HS-5 (cell line): ENCODE results near the gene MALSU1.
A peak's percentile ranks its signal among the peaks of the same experiment; 100 is the strongest.

Experiments used
- DNase-seq: peaks from one replicate; pipeline ENCODE4 v3.0.0-alpha.2; 2012; ENCODE audit warnings: low read depth

MALSU1 gene

DNA sequence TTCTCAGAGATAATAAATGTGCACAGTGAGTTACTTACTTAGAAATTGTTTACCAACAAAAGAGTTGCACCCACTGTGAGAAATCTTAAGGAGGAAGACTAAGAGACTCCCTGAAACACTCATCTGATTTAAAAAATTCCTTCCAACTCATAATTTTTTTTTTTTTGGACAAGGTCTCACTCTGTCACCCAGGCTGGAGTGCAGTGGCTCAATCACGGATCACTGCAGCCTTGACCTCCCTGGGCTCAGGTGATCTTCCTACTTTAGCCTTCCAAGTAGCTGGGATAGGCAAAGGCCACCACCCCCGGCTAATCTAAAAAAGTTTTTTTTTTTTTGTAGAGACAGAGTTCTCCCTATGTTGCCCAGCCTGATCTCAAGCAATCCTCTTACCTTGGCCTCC lies 36.0 kb downstream of the MALSU1 start:
- no peak for DNase-seq

DNA sequence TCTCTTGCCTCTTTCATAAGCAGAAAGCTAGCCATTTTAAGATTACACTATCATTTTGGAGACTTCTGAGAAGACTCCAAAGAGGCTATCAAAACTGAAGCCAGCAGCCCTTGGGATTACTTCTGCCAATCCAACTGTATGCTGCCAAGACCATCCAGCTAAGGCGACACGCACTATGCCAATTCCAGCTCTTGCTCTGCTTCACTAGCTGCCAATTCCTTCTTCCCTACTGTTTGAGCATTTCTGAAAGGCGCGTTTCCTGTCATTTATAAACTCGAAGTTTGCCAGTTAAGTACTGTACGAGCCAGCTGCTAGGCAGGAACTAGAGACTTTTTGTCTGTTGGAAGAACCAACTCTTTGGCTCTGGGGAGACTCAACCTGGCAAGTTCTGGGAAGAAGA lies 36.5 kb downstream of the MALSU1 start:
- DNase-seq = no peak

DNA sequence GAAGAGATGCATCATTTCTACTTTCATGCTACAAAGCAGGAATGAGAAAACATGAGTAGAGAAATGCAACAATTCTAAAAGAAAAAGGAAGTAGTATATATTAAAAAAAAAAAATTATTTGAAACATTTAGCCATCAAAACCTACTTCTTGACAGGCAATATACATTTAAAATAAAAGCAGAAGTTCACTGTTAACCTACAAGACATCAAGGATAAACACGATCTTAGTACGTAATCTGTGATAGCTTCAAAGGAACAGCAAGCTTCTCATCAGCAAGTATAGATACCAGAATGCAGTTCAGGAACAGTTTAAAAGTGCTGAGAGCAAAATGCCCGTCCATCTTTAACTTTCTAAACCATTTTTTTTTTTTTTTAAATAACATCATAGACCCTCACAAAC lies 36.9 kb downstream of the MALSU1 start:
- DNase-seq = no peak

DNA sequence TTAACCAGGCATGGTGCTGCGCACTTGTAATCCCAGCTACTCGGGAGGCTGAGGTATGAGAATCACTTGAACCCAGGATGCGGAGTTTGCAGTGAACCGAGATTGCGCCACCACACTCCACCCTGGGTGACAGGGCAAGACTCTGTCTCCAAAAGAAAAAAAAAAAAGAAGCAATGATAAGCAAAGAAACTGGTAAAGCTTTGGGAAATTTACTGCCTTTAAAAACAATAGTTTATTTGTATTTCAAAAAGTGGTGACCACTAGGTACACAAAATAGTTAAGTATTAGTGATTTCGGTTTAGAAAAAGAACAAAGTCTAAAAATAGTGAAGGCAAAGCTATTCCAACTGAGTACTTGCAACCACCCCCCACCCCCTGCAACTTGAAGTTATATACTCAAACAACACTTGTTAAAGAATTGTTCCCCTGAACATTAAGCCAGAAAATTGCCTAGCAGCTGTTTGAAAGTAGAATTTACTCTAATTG lies 37.7 kb downstream of the MALSU1 start:
- no peak for DNase-seq

DNA sequence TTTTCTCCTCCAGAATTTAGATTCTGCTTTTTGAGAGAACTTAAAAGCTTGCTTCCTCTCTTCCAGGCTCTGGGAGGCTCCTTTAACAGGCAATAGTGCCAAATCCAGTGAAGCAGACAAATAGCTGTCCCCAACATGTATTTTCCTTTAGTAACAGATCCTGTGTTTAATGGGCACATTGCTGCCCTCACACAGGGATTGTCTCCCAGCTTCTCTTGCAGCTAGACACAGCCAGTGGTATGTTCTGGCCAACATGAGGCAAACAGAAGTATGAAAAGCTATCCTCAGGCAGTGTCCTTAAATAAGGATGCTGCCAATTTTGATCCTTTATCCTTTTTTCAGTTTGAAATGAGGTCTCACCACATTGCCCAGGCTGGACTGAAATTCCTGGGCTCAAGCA lies 38.2 kb downstream of the MALSU1 start:
- DNase-seq = no peak

DNA sequence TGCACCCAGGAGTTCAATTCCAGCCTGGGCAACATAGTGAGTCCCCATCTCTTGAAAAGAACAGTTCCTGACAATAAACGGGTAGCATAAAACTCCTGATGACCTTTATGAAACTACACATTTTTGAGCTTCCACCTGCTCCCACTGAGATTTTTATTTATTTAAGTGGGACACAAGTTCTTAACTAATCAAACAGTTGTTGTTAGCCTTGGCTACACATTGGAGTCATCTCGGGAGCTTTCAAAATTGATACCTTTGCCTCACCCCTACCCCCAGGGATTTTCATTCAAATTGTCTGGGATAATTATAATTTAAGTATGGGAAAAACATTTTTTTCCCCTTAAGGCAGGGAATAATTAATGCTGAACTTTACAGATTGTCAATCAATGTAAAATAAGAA lies 39.3 kb downstream of the MALSU1 start:
- DNase-seq = no peak

DNA sequence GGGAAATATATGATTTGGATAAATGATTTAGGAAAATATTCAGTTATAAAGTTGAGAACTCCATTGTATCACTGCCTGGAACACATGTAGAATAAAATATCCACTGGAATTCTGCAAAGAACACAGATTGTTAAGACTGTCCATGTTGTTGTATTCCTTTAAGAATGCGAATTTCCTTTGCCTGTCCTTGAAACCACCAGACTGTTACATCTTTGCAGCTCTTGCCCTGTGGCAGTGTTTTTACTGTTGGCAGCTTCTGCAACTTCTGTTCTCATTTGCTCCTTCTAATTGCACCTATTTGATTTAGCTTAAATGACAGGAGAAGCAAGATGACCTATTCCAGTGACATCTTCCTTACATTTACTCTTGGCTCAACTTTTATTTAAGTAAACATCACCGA lies 39.7 kb downstream of the MALSU1 start:
- no peak for DNase-seq

DNA sequence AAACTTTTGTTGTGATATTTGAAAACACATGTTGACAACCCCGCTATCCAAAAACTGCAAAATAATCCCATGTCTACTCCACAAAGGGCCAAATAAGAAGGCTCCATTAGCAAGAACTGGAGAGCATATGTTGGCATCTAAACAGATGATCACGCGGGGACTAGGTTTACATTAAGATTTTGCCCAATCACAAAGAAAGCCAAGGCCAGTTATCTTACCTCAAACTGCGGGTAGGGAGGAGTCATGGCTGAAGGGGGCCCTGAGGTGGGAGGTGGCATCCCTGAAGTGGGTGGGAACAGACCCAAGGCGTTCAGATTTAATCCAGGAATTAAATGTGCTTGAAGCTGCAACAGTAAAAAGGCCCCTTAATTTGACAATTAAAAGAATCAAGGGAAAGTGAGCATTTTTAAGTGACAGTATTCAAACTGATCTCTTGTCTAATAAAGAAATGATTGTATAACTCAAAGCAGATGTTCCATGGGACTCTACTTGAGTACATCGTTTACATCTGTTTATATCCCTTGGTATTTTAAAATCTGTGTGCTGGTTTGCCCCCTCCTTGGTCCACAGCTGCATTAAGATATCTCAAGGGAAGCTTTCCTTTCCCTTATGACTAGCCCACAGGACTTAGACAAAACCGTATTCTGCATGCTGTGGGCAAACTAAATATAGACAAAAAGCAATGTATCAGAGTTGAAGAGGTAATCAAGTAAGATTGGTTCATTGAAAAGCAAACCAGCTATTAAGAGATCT lies 42.9 kb downstream of the MALSU1 start:
- DNase-seq = no peak

DNA sequence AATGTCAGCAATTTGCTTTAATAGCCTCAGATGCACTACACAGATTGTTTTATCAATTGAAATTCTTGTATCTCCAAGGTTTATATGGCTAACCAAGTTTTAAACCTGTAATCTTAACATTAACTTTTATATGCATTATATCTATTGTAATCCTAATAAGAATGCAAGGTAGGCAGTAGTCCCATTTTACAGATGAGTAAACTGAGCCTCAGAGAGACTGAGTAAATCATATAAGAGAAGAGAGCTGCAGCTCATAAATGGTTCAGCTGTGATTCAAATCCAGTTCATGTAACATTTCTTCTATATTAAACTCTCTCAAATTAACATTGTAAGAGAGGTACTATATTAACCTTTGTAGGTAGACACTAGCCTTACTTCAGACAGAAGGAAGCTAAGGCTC lies 44.0 kb downstream of the MALSU1 start:
- no peak for DNase-seq

DNA sequence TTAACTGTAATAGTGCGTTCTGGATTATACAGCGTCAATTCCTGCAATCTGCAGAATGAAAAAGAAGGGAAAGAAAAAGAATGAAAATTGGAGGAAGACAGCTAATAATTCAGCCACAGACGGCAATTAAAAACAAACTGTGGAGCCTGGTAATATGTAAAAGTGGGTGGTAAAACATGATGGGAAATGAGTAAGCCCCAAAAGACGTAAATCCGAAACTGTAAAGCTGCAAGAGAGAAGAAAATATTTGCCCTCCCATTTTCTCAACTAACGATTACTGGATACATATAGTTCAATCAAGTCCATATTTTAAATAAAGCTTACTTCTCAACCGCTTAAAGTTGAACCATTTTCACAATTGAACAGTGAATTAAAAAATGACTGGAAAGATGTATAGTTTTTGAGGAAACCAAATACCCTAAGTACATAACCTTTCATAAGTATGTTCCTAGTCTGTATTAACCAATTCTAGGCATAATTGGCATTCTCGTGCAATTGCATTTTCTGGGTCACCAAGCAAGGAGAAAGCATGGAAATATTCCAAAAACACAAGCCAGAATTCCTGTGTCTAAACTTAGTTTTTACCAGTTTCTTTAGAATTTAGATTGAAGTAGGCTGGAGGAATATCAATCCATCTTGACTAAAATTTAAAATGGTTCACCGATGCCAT lies 44.8 kb downstream of the MALSU1 start:
- DNase-seq = no peak

DNA sequence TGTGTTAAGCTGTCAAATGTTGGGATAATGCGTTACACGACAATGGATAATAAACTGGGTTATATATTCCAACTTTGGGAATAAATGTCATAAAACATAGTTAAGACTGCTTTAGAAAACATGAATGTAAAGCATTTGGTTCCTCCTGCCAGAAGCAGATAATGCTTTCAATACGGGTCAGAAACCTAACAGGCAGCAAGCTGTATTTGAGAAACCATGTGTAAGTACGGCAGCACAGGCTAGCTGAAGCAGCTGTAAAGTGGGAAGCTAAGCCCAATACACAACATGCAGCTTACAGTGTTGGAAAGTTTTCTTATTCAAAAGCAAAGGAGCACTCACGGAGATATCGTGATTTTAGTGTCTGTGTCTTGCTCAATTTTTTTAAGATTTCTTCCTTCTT lies 46.5 kb downstream of the MALSU1 start:
- no peak for DNase-seq

DNA sequence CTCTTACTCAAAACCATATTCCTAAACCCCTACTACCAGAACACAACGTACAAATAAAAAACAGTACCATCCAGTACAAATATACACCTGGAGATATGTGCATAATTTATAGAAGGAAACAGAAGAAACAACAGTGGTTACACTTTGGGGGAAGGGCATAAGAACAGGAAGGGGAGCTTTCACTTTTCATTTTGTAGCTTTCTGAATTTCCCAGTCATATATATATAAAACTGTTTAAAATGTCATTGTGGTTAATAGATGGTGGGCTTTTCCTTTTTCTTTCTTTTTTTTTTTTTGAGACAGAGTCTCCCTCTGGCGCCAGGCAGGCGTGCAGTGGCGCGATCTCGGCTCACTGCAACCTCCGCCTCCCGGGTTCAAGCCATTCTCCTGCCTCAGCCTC lies 47.2 kb downstream of the MALSU1 start:
- DNase-seq = no peak

DNA sequence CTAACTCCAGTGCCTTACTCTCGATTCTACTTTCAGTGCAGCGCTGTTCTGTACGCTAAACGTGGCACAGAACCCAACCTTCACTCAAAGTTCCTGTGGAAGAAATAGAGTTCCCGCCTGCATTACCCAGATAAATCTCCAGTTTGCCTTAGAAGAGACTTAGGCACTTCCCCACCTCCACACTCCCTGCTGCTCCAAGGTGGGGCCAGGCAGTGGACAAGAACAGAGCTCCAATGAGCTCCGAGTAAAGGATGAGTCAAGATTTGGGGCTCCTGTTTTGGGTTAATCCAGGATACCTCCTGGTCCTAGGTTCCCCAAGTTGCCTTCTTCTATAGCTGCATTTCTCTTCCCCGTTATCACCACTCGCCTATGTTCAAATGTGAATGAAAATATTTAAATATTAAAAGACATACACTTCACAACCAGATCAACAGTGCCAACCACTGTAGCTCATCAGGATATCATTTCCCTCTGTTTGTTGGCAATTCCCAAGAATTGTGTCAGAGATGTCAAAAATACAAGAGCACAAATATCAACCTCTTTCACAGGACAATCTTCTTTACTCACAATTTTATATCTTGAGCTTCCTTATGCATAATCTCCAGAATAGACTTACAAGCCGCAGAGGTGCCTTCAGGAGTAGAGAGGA lies 48.0 kb downstream of the MALSU1 start:
- no peak for DNase-seq

DNA sequence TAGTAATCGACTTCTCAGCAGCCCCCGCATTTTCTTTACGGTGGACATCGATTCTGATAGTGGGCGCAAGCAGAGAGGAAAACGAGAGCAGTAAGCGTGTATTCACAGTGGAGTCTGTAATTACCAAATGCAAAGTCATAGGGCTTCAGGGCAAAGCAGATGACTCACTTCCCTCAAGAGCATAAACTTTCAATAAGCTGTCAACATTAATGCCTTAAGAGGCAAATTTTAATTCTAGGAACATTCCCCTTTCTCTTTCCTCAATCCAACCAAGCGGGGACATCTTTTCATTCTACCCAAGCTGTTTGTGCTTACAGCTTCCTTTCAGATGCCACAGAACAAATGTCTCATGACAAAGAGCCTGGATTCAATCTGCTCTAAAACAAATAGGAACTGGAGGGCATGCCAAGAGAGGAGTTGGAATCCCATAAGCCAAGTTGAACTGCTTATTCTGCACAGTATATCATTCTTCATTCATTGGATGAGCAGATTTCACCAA lies 48.6 kb downstream of the MALSU1 start:
- DNase-seq = peak; percentile 79

DNA sequence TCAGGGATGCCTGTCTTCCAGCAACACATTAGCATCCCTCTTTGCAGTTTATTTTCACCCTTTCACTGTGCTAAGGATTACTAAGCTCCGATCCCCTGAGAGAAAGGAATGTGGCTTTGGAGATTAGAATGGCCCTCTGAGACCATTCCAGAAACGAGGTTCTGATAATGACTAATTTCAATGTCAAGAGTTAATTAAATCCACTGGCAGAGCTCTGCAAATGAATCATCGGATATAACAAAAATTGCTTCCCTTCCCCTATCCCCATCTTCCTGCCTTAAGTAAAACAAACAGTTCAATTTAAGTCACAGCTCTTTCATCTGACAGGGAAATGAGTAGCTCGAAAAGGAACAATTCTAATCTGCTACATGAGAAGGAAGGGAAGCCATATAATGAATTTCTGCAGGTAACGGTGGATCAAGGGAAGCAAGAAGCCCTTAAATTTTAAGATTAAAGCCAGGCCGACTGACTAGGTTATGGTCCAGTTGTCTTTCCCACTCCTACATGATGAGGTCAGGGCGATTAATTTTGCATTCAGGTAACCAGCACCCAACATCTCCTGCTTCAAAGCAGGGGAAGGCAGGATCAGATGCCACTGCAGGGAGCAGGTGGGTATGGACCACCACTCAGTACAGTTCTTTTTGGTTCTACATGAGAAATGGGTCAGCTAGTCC lies 50.5 kb downstream of the MALSU1 start:
- peak; percentile 96 for DNase-seq

DNA sequence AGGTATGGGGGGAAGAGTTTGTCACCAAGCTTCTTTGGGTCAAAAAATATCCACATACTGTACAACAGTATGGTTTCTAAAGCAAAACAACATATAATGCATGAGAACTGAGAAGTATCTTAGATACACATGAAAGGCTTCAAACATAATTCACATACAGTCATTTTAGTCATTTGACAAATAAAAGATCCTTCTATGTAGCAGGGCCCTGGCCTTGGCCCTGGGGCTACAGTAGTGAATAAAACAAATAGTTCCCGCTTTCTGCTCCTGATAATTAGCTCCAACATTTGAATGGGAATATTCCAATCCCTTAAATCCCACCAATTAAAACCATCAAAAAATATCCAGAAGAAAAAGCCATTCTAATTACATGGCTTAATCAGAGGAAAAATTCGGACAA lies 51.3 kb downstream of the MALSU1 start:
- no peak for DNase-seq

DNA sequence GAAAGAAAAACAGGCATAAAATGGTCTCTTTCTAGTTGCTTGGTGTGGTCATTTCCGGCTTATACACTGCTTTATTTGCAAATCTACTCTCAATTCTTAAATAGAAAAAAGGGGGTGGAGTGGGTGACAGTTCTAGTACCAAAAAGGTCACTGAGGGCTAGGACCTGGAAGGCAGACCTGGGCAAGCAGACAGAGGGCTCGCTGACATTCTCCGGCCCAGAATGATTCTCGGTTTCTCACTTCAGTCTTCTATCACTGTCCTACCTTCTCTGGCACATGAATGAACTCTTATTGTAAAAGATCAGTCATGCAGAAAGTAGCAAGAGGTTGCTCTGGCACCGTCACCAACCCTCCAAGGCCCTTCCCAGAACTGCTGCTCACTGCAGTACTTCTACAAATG lies 54.0 kb downstream of the MALSU1 start:
- no peak for DNase-seq

DNA sequence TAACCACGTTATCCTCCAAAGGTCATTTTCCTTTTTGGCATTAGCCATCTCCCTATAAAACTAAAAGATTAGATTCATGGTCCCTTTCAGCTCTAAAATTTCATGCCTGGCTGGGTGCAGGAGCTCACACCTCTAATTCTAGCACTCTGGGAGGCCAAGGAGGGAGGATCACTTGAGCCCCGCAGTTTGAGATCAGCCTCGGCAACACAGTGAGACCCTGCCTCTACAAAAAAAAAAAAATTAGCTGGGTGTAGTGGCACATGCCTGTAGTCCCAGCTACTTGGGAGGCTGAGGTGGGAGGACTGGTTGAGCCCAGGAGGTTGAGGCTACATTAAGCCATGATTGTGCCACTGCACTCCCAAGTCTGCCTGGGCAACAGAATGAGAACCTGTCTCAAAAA lies 57.0 kb downstream of the MALSU1 start:
- no peak for DNase-seq

DNA sequence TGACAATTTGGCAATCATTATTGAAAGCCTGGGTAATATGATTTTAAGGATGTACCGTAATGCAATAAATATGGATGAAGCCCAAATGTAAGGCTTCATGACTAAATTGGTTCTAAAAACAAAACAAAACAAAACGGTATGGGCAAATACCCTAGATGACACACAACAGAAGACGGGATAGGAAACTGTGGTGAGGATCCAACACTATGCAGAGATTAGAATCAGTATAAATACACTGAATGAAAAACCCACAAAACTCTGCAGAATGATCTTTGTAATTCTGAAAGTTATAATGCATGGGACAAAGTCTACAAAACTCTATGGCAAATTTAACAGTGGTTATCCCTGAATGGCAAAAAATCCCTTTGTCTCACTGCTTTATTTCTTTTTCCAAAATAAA lies 57.6 kb downstream of the MALSU1 start:
- no peak for DNase-seq

DNA sequence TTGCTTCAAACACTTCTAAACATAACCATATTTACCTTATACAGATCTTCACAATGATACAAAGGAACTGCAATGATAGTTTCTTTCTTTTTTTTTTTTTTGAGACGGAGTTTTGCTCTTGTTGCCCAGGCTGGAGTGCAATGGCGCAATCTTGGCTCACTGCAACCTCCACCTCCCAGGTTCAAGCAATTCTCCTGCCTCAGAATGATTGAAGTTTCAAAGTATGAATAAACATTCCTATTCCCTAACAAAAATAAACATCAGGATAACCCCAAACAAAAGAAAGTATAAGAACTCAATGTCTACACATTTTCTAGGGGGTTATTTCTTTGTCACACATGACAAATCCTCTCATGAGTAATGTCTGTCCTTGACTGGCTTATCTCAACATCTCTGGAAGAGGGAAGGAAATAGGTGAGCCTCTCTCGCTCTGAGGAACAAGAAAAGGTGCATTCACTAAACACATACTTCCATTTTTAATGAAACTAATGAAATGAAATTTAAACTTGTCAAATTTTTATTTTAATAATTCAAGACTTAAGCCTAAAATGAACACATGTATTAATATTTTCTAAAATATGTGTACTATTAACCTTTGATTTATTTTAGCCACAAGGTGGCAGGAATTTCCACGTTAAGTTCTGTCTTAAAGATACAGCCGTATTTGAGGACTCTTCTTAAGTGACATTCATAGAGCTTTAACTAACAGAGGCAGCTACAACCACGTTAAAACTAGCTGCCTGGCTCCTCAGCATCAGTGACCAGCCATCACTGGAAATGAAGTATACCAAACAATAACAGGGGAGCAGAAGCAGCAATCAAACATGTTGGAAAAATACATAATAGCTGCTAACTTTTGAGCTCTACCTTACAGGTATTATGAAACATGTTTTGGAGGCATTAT lies 58.3 kb downstream of the MALSU1 start:
- DNase-seq = no peak

DNA sequence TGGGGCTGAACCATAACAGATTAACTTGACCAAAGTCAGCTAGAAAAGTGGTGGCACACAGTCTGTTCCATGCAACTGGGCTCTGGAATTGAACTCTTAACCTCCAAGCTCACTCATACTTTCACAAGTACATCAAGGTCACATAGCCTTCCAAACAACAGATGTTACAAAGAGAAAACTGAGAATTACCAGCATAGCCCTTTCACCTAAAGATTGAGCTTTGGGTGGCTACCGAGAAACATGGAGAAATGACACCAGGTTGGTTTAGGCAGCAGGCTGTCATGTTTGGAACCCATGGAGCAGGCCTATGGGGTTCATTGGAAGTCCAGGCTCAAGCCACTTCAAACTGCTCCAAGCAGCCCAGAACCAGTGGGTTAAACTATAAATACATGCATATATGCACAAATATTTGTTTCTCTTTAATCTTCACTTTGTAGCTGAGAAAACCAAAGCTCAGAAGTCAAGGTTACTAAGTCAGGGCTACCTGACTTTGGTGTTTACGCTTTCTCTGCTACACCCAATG lies 59.1 kb downstream of the MALSU1 start:
- DNase-seq = no peak
